DMS53 treated with DMSO at 0.1 percent for 48 hours (cell line): ENCODE measurements around the gene PREX1.

Experiments used
- DNase-seq: peaks from one replicate; lab custom pipeline; 2025; ENCODE audit not compliant: unreplicated experiment; lab: John Stamatoyannopoulos, UW

PREX1 gene

GRCh38 chr20:48597521-48598302 lies 230.1 kb downstream of the PREX1 start:
- no peak for DNase-seq

- DNase-seq: no peak
Measured at GRCh38 chr20:48596334-48596898, 231.4 kb downstream of the PREX1 start.

GRCh38 chr20:48595495-48596333 lies 232.1 kb downstream of the PREX1 start:
- DNase-seq: no peak

GRCh38 chr20:48594533-48594932 lies 233.3 kb downstream of the PREX1 start:
- DNase-seq: no peak

- DNase-seq: no peak
Measured at GRCh38 chr20:48592107-48592940, 235.5 kb downstream of the PREX1 start.

GRCh38 chr20:48586730-48587129 lies 241.1 kb downstream of the PREX1 start:
- DNase-seq: no peak

- DNase-seq: no peak
Measured at GRCh38 chr20:48585061-48585870, 242.5 kb downstream of the PREX1 start.

GRCh38 chr20:48584391-48585060 lies 243.3 kb downstream of the PREX1 start:
- DNase-seq: no peak

- DNase-seq: no peak
Measured at GRCh38 chr20:48583801-48584200, 244.0 kb downstream of the PREX1 start.

- DNase-seq: no peak
Measured at GRCh38 chr20:48583171-48583570, 244.6 kb downstream of the PREX1 start.

GRCh38 chr20:48582673-48582985 lies 245.2 kb downstream of the PREX1 start:
- DNase-seq: no peak

- DNase-seq: no peak
Measured at GRCh38 chr20:48581167-48581566, 246.6 kb downstream of the PREX1 start.

GRCh38 chr20:48578397-48579098 lies 249.3 kb downstream of the PREX1 start:
- no peak for DNase-seq

GRCh38 chr20:48577557-48577956 lies 250.2 kb downstream of the PREX1 start:
- no peak for DNase-seq

GRCh38 chr20:48574383-48574782 lies 253.4 kb downstream of the PREX1 start:
- DNase-seq: no peak
